DND-41 (cell line): Measurements from ENCODE around the gene TCF12.

Experiments used
- EZH2 ChIP-seq: IDR thresholded peaks from 3 replicates; pipeline ENCODE4 v1.6.1; 2012; ENCODE audit warnings: borderline replicate concordance, low read depth, mild to moderate bottlenecking, moderate library complexity, low read length, inconsistent platforms; ENCODE audit not compliant: severe bottlenecking
- TF ChIP-seq, protein P1 (sequence below): IDR thresholded peaks from 2 replicates; pipeline ENCODE4 v1.5.1; 2012; ENCODE audit warnings: borderline replicate concordance, low read length, moderate library complexity, mild to moderate bottlenecking; ENCODE audit not compliant: poor library complexity, severe bottlenecking; ENCODE audit errors: extremely low read depth

DNA sequence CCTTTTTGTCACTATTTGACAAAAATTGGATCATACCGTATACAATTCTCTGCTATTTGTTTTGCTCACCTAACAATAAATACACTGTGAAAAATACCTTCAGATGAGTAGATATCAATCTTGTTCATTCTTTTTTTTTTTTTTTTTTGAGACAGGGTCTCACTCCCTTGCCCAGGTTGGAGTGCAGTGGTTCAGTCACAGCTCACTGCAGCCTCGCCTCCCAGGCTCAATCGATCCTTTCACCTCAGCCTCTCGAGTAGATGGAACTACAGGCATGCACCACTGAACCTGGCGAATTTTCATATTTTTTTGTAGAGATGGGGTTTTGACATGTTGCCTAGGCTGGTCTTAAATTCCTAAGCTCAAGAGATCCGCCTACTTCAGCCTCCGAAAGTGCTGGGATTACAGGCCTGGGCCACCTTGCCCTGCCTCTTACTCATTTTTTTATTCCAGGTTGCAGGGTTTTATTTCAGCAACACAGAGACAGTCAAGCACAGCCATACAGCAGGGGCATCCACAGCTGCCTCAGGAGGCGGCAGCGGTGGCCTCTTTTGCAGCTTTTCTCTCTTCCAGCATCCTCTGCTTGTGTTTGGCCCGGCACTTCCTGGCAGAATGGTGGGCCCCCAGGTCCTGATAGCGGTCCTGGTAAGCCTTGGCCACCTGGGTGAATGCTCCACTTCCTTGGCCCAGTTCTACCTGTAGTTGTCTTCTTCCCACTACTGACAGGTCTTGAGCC is 406.7 kb downstream of the TCF12 start:
- TF ChIP-seq, protein P1, sequence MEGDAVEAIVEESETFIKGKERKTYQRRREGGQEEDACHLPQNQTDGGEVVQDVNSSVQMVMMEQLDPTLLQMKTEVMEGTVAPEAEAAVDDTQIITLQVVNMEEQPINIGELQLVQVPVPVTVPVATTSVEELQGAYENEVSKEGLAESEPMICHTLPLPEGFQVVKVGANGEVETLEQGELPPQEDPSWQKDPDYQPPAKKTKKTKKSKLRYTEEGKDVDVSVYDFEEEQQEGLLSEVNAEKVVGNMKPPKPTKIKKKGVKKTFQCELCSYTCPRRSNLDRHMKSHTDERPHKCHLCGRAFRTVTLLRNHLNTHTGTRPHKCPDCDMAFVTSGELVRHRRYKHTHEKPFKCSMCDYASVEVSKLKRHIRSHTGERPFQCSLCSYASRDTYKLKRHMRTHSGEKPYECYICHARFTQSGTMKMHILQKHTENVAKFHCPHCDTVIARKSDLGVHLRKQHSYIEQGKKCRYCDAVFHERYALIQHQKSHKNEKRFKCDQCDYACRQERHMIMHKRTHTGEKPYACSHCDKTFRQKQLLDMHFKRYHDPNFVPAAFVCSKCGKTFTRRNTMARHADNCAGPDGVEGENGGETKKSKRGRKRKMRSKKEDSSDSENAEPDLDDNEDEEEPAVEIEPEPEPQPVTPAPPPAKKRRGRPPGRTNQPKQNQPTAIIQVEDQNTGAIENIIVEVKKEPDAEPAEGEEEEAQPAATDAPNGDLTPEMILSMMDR: no peak
- TF ChIP-seq EZH2: no peak
